WTC11 (cell line): ENCODE results near the gene ACSS3. TPM values are rescaled to one million over a fixed set of nuclear protein-coding genes. Genes with fewer than 3 reads are reported as not detected.

Experiments
- ATAC-seq: fragments of 200-7000 bp; cut with Tn5 transposase; 2 replicates; pipeline ENCODE4 v1.10.0; 2021; ENCODE audit warnings: mild to moderate bottlenecking, moderate library complexity
- CTCF ChIA-PET: fragments of 300-600 bp; sonication (Branson Sonifier 250); formaldehyde crosslinking; loops from one replicate; lab custom pipeline; 2021; ENCODE audit warnings: antibody characterized with exemption; lab: Charles Lee
- POLR2A ChIA-PET: fragments of 350-600 bp; sonication (Branson Sonifier 250); formaldehyde crosslinking; loops from one replicate; lab custom pipeline; 2021; ENCODE audit warnings: antibody characterized with exemption; lab: Charles Lee
- DNase-seq: peaks from one replicate; pipeline ENCODE4 v3.0.0; 2021; ENCODE audit warnings: low spot score
- H3K27ac Mint-ChIP-seq: 2 replicates; pipeline ENCODE4 v1.8.0; 2021; ENCODE audit warnings: mixed read lengths
- H3K27me3 Mint-ChIP-seq: 2 replicates; pipeline ENCODE4 v1.8.0; 2021; ENCODE audit warnings: low read depth, mild to moderate bottlenecking, moderate library complexity, mixed read lengths
- H3K36me3 Mint-ChIP-seq: 2 replicates; pipeline ENCODE4 v1.8.0; 2021; ENCODE audit warnings: mixed read lengths
- H3K4me1 Mint-ChIP-seq: 2 replicates; pipeline ENCODE4 v1.8.0; 2022; ENCODE audit warnings: mixed read lengths
- H3K4me3 Mint-ChIP-seq: 2 replicates; pipeline ENCODE4 v1.8.0; 2021; ENCODE audit warnings: mild to moderate bottlenecking, moderate library complexity, mixed read lengths
- H3K9me3 Mint-ChIP-seq: 2 replicates; pipeline ENCODE4 v1.8.0; 2021; ENCODE audit warnings: mixed read lengths
- ATF6 ChIP-seq: sonication (generic); formaldehyde crosslinking; IDR thresholded peaks from 2 replicates; pipeline ENCODE4 v1.8.1; 2023; ENCODE audit warnings: mild to moderate bottlenecking, missing genetic modification reagents
- CREB1 ChIP-seq: sonication (generic); formaldehyde crosslinking; IDR thresholded peaks from 2 replicates; pipeline ENCODE4 v1.8.0; 2023; ENCODE audit warnings: mild to moderate bottlenecking, missing genetic modification reagents
- FOXK1 ChIP-seq: sonication (generic); formaldehyde crosslinking; IDR thresholded peaks from 2 replicates; pipeline ENCODE4 v1.8.0; 2022; ENCODE audit warnings: mild to moderate bottlenecking, moderate library complexity, missing genetic modification reagents
- FOXP4 ChIP-seq: sonication (generic); formaldehyde crosslinking; IDR thresholded peaks from 2 replicates; pipeline ENCODE4 v1.8.0; 2022; ENCODE audit warnings: mild to moderate bottlenecking, missing genetic modification reagents
- GTF2I ChIP-seq: fragments of 250-450 bp; sonication (Bioruptor Pico); conservative IDR thresholded peaks from 2 replicates; pipeline ENCODE4 v1.4.0; 2021; ENCODE audit warnings: mild to moderate bottlenecking
- IRF2 ChIP-seq: sonication (generic); formaldehyde crosslinking; IDR thresholded peaks from 2 replicates; pipeline ENCODE4 v1.8.0; 2022; ENCODE audit warnings: low read depth, missing genetic modification reagents, borderline replicate concordance
- JAZF1 ChIP-seq: fragments of 250-450 bp; sonication (Bioruptor Pico); IDR thresholded peaks from 2 replicates; pipeline ENCODE4 v1.9.0; 2021; ENCODE audit warnings: moderate library complexity, mild to moderate bottlenecking, inconsistent platforms
- KAT7 ChIP-seq: sonication (generic); formaldehyde crosslinking; IDR thresholded peaks from 2 replicates; pipeline ENCODE4 v1.8.1; 2023; ENCODE audit warnings: missing genetic modification reagents, mild to moderate bottlenecking, borderline replicate concordance
- MLX ChIP-seq: sonication (generic); formaldehyde crosslinking; IDR thresholded peaks from 2 replicates; pipeline ENCODE4 v1.8.1; 2023; ENCODE audit warnings: mild to moderate bottlenecking, missing genetic modification reagents, moderate library complexity
- MXD4 ChIP-seq: fragments of 250-450 bp; sonication (Bioruptor Pico); IDR thresholded peaks from 2 replicates; pipeline ENCODE4 v1.8.0; 2021; ENCODE audit warnings: mild to moderate bottlenecking, moderate library complexity, borderline replicate concordance
- NFATC4 ChIP-seq: fragments of 250-450 bp; sonication (Bioruptor Pico); IDR thresholded peaks from 2 replicates; pipeline ENCODE4 v1.9.0; 2021; ENCODE audit warnings: mild to moderate bottlenecking
- NFE2L1 ChIP-seq: sonication (generic); formaldehyde crosslinking; IDR thresholded peaks from 2 replicates; pipeline ENCODE4 v1.8.1; 2023; ENCODE audit warnings: missing genetic modification reagents
- NFYB ChIP-seq: sonication (generic); formaldehyde crosslinking; conservative IDR thresholded peaks from 2 replicates; pipeline ENCODE4 v1.8.0; 2022; ENCODE audit warnings: low read depth, missing genetic modification reagents
- RELA ChIP-seq: sonication (generic); formaldehyde crosslinking; IDR thresholded peaks from 2 replicates; pipeline ENCODE4 v1.8.1; 2022; ENCODE audit warnings: missing genetic modification reagents, mild to moderate bottlenecking, borderline replicate concordance
- SOX15 ChIP-seq: fragments of 250-450 bp; sonication (Bioruptor Pico); IDR thresholded peaks from 2 replicates; pipeline ENCODE4 v1.9.0; 2021; ENCODE audit warnings: mild to moderate bottlenecking
- ZNF263 ChIP-seq: sonication (generic); formaldehyde crosslinking; IDR thresholded peaks from 2 replicates; pipeline ENCODE4 v1.8.1; 2022; ENCODE audit warnings: low read depth, mild to moderate bottlenecking, moderate library complexity, missing genetic modification reagents
- ZNF317 ChIP-seq: sonication (generic); formaldehyde crosslinking; IDR thresholded peaks from 2 replicates; pipeline ENCODE4 v1.8.1; 2023; ENCODE audit warnings: low read depth, mild to moderate bottlenecking, moderate library complexity, missing genetic modification reagents, borderline replicate concordance
- ZNF396 ChIP-seq: fragments of 250-450 bp; sonication (Bioruptor Pico); IDR thresholded peaks from 2 replicates; pipeline ENCODE4 v1.8.0; 2021; ENCODE audit warnings: mild to moderate bottlenecking, moderate library complexity, borderline replicate concordance
- ZNF423 ChIP-seq: fragments of 250-450 bp; sonication (Bioruptor Pico); IDR thresholded peaks from 2 replicates; pipeline ENCODE4 v2.1.2; 2022; ENCODE audit warnings: mild to moderate bottlenecking, moderate library complexity
- ZNF532 ChIP-seq: fragments of 250-450 bp; sonication (Bioruptor Pico); IDR thresholded peaks from 2 replicates; pipeline ENCODE4 v1.9.0; 2021; ENCODE audit warnings: mild to moderate bottlenecking, borderline replicate concordance
- ZNF671 ChIP-seq: fragments of 250-450 bp; sonication (Bioruptor Pico); IDR thresholded peaks from 2 replicates; pipeline ENCODE4 v1.8.0; 2021; ENCODE audit warnings: mild to moderate bottlenecking
- total RNA-seq: library from RNA; stranded (reverse); gene quantifications from 3 replicates; pipeline ENCODE4 v1.2.3, GENCODE V29; 2021

Gene ACSS3
- total RNA-seq, 1 experiment from 2014 or later, result 18.6 TPM

- TF ChIP-seq JAZF1 (CRISPR knock-in tag) (no peak), FOXP4 (CRISPR knock-in tag) (no peak), MLX (CRISPR knock-in tag) (no peak), MXD4 (CRISPR knock-in tag) (no peak), NFYB (CRISPR knock-in tag) (no peak)
- TF ChIP-seq, all 79 proteins: peak for 0
- ChIA-PET CTCF (no interaction called here), POLR2A (no interaction called here)
- Mint-ChIP-seq H3K9me3 (peaks cover 7% of the 10 kb centered on the region), H3K27me3 (no peaks in the 10 kb centered on the region), H3K4me1 (no peaks in the 10 kb centered on the region), H3K27ac (no peak overlapping the region), H3K4me3 (no peak overlapping the region), H3K36me3 (no peaks in the 10 kb centered on the region)
- ATAC-seq (no peak), DNase-seq (no peak)
These were observed 219.7 kb downstream of the ACSS3 start for GRCh38 chr12:81297601-81298000.

GRCh38 chr12:81300454-81300853 lies 222.6 kb downstream of the ACSS3 start:
- TF ChIP-seq SOX15 (CRISPR knock-in tag) (no peak), ZNF423 (CRISPR knock-in tag) (no peak), FOXP4 (CRISPR knock-in tag) (no peak), NFE2L1 (CRISPR knock-in tag) (no peak), IRF2 (CRISPR knock-in tag) (no peak), FOXK1 (CRISPR knock-in tag) (no peak), GTF2I (CRISPR knock-in tag) (no peak), KAT7 (CRISPR knock-in tag) (no peak), CREB1 (CRISPR knock-in tag) (no peak)
- ChIA-PET CTCF (no interaction called here), POLR2A (no interaction called here)
- Mint-ChIP-seq H3K9me3 (no peaks in the 10 kb centered on the region), H3K27ac (no peak overlapping the region), H3K4me1 (no peaks in the 10 kb centered on the region), H3K4me3 (no peak overlapping the region), H3K36me3 (no peaks in the 10 kb centered on the region), H3K27me3 (no peaks in the 10 kb centered on the region)
- peak; percentile 60 for ATAC-seq
- DNase-seq, result no peak

- ChIA-PET CTCF (no interaction called here), POLR2A (no interaction called here)
- no peak for DNase-seq
- no peaks in the 10 kb centered on the region for H3K27me3 Mint-ChIP-seq
- no peaks in the 10 kb centered on the region for H3K4me1 Mint-ChIP-seq
- no peak overlapping the region for H3K27ac Mint-ChIP-seq
- H3K36me3 Mint-ChIP-seq, result no peaks in the 10 kb centered on the region
- no peak for TF ChIP-seq ATF6 (CRISPR knock-in tag)
- TF ChIP-seq ZNF671, result no peak
- TF ChIP-seq NFE2L1 (CRISPR knock-in tag), result no peak
- no peak for TF ChIP-seq ZNF532 (CRISPR knock-in tag)
- TF ChIP-seq ZNF317 (CRISPR knock-in tag), result no peak
- TF ChIP-seq RELA, result no peak
- TF ChIP-seq NFATC4 (CRISPR knock-in tag), result no peak
- no peak for TF ChIP-seq ZNF263
- TF ChIP-seq ZNF396 (CRISPR knock-in tag), result no peak
- TF ChIP-seq, all 79 proteins: peak for 0
- no peak overlapping the region for H3K4me3 Mint-ChIP-seq
- ATAC-seq, result no peak
- H3K9me3 Mint-ChIP-seq, result no peaks in the 10 kb centered on the region
These were observed 226.1 kb downstream of the ACSS3 start for GRCh38 chr12:81303935-81304334.
